Measurements from ENCODE around the gene SVOPL. TPM values are rescaled to one million over a fixed set of nuclear protein-coding genes. Genes with fewer than 3 reads are reported as not detected.
"Not testable (repeated sequence)": the region's sequence is repeated elsewhere in the genome, so short reads cannot be mapped to it uniquely, and the experiment has no call there.

The SVOPL gene
- total RNA-seq, 1 donor from 2014 or later = not detected

DNA sequence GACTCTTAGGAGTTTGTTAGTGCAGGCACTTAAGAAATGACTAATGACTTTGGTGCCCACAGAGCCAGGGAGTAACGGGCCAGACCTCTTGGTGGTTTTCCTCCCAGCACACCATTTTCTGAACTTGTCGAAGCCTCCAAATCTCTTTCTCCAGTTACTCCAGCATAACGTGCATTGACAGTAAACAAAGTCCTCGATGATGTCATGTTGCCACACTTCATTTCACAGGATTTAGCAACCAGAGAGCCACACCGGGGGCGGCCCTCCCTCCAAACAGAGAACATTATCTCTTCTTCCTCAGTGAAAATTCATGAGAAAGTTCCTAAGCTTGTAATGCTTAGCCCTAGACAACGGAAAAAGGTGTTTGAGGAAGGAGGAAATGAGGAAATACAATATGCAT, 4.0 kb upstream of the SVOPL start:
- Mint-ChIP-seq H3K27me3 (ENCODE audit: unreplicated experiment) (no peaks in the 10 kb centered on the region), H3K4me1 (ENCODE audit: unreplicated experiment) (no peaks in the 10 kb centered on the region), H3K36me3 (ENCODE audit: unreplicated experiment) (no peaks in the 10 kb centered on the region), H3K9me3 (ENCODE audit: unreplicated experiment) (no peaks in the 10 kb centered on the region), H3K27ac (ENCODE audit: unreplicated experiment) (no peak overlapping the region), H3K4me3 (ENCODE audit: unreplicated experiment) (no peak overlapping the region)
- DNase-seq (ENCODE audit: extremely low spot score, unreplicated experiment) = no peak
- TF ChIP-seq, protein P1, sequence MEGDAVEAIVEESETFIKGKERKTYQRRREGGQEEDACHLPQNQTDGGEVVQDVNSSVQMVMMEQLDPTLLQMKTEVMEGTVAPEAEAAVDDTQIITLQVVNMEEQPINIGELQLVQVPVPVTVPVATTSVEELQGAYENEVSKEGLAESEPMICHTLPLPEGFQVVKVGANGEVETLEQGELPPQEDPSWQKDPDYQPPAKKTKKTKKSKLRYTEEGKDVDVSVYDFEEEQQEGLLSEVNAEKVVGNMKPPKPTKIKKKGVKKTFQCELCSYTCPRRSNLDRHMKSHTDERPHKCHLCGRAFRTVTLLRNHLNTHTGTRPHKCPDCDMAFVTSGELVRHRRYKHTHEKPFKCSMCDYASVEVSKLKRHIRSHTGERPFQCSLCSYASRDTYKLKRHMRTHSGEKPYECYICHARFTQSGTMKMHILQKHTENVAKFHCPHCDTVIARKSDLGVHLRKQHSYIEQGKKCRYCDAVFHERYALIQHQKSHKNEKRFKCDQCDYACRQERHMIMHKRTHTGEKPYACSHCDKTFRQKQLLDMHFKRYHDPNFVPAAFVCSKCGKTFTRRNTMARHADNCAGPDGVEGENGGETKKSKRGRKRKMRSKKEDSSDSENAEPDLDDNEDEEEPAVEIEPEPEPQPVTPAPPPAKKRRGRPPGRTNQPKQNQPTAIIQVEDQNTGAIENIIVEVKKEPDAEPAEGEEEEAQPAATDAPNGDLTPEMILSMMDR (IDR thresholded peaks at IDR 0.05) = no peak

DNA sequence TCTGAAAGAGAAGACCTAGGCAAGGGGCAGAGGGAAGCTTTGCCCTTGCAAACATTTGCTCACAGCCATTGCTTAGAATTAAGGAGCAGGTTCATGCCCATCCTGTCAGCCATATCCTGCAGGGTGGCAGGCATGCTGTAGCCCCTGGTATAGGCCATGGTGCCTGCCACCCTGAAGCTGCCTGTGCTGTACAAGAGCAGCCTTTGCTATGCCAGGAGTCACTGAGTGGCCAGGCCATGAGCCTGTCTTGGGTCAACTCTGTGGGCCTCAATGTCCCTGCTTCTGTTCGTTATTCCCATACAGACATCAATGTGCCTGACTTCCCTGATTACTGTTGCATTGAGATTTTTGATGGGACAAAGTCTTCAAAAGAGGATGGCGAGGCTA, 368 bp upstream of the SVOPL start:
- Mint-ChIP-seq H3K27me3 (ENCODE audit: unreplicated experiment) (peaks cover 5% of the 10 kb centered on the region), H3K4me3 (ENCODE audit: unreplicated experiment) (no peak overlapping the region), H3K36me3 (ENCODE audit: unreplicated experiment) (no peaks in the 10 kb centered on the region), H3K4me1 (ENCODE audit: unreplicated experiment) (no peaks in the 10 kb centered on the region), H3K9me3 (ENCODE audit: unreplicated experiment) (no peaks in the 10 kb centered on the region), H3K27ac (ENCODE audit: unreplicated experiment) (no peak overlapping the region)
- no peak for DNase-seq (ENCODE audit: extremely low spot score, unreplicated experiment)
- TF ChIP-seq, protein P1 (IDR thresholded peaks at IDR 0.05) = no peak

DNA sequence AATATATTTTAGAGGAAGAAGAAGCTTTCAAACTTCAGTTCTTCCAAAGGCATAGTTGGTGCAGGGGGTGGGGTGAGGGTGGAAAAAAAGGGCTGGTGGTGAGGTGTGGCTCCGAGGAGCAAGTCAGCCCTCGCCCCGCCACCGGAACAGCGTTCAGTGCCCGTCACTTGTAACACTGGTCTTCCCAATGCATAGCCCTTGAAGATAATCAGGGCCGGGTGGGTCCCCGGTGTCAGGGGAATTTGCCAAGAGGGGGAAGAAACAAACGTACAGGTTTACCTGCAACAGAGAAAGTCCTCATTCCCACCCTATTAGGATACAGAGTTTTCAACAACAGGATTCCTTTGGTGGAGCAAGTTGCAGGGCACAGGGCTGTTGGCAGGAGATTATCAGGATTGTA, 1.5 kb downstream of the SVOPL start:
- Mint-ChIP-seq H3K4me3 (ENCODE audit: unreplicated experiment) (no peak overlapping the region), H3K27ac (ENCODE audit: unreplicated experiment) (no peak overlapping the region)

DNA sequence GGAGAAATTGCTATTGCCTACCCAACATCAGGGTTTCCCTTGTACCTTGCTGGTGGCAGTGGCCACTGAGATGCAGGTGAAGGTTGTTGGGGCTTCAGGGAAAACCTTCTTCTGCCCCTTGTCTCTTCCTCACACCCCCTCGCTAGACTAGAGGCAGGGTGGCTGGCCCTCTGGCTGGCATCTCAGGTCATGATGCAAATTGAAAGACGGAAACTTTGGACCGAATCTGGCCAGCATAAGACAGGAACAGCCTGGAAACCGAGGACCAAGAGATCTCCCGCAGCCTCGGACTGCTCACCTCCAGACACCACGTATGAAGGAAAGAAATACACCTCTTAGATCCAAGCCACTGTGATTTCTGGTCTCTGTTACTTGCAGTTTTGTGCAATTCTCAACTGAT, 2.9 kb downstream of the SVOPL start:
- no peaks in the 10 kb centered on the region for H3K9me3 Mint-ChIP-seq (ENCODE audit: unreplicated experiment)
- TF ChIP-seq, protein P1 (IDR thresholded peaks at IDR 0.05) = no peak
- no peaks in the 10 kb centered on the region for H3K36me3 Mint-ChIP-seq (ENCODE audit: unreplicated experiment)
- DNase-seq (ENCODE audit: extremely low spot score, unreplicated experiment) = no peak
- no peak overlapping the region for H3K27ac Mint-ChIP-seq (ENCODE audit: unreplicated experiment)
- no peak overlapping the region for H3K4me3 Mint-ChIP-seq (ENCODE audit: unreplicated experiment)
- peaks cover 6% of the 10 kb centered on the region for H3K27me3 Mint-ChIP-seq (ENCODE audit: unreplicated experiment)
- H3K4me1 Mint-ChIP-seq (ENCODE audit: unreplicated experiment) = no peaks in the 10 kb centered on the region

More for the DNA sequence above, 1.5 kb downstream of the SVOPL start:
- Mint-ChIP-seq H3K4me1 (ENCODE audit: unreplicated experiment) (no peaks in the 10 kb centered on the region), H3K9me3 (ENCODE audit: unreplicated experiment) (no peaks in the 10 kb centered on the region), H3K27me3 (ENCODE audit: unreplicated experiment) (peaks cover 5% of the 10 kb centered on the region), H3K36me3 (ENCODE audit: unreplicated experiment) (no peaks in the 10 kb centered on the region)
- TF ChIP-seq, protein P1 (IDR thresholded peaks at IDR 0.05) = no peak
- DNase-seq (ENCODE audit: extremely low spot score, unreplicated experiment) = no peak

DNA sequence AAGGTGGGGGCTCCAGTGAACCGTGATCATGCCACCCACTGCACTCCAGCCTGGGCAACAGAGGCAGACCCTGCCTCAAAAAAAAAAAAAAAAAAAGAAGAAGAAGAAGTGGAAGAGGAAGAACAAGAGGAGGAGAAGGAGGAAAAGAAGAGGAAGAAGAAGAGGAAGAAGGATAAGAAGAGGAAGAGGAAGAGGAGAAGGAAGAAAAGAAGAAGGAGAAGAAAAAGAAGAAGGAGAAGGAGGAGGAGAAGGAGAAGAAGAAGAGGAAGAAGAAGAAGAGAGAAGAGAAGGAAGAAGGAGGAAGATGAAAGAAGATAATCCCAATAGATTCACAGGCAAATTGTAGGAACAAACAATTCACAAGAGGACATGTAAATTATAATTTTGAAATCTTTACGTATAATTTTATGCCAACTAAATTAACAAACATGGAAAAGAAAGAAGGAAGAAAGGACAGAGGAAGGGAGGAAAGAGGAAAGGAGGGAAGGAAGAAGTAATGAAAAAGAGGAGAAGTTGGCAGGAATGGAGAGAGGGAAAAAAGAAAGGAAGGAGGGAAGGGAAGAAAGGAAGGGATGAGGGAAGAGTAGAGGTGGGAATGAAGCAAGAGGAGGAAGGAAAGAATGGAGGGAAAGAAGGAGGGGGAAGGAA, 3.5 kb downstream of the SVOPL start:
- Mint-ChIP-seq H3K4me3 (ENCODE audit: unreplicated experiment) (no peak overlapping the region), H3K9me3 (ENCODE audit: unreplicated experiment) (no peaks in the 10 kb centered on the region)

DNA sequence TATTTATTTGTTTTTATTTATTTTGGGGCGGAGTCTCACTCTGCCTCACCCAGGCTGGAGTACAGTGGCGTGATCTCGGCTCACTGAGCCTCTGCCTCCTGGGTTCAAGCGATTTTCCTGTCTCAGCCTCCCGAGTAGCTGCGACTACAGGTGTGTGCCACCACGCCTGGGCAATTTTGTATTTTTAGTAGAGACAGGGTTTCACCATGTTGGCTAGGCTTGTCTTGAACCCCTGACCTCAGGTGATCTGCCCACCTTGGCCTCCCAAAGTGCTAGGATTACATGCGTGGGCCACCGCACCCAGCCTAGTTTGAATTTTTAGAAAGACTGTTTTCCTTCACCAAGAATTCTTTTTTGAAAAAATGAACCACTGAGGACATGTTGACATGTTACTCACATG, 5.4 kb downstream of the SVOPL start:
- H3K27ac Mint-ChIP-seq (ENCODE audit: unreplicated experiment) = not testable (repeated sequence)

More for the DNA sequence above, 3.5 kb downstream of the SVOPL start:
- no peak for DNase-seq (ENCODE audit: extremely low spot score, unreplicated experiment)
- Mint-ChIP-seq H3K27me3 (ENCODE audit: unreplicated experiment) (peaks cover 10% of the 10 kb centered on the region), H3K36me3 (ENCODE audit: unreplicated experiment) (no peaks in the 10 kb centered on the region), H3K4me1 (ENCODE audit: unreplicated experiment) (no peaks in the 10 kb centered on the region), H3K27ac (ENCODE audit: unreplicated experiment) (no peak overlapping the region)
- TF ChIP-seq, protein P1 (IDR thresholded peaks at IDR 0.05) = no peak

More for the DNA sequence above, 5.4 kb downstream of the SVOPL start:
- not testable (repeated sequence) for H3K9me3 Mint-ChIP-seq (ENCODE audit: unreplicated experiment); H3K4me3 Mint-ChIP-seq (ENCODE audit: unreplicated experiment); DNase-seq (ENCODE audit: extremely low spot score, unreplicated experiment); H3K4me1 Mint-ChIP-seq (ENCODE audit: unreplicated experiment); H3K36me3 Mint-ChIP-seq (ENCODE audit: unreplicated experiment)
- peaks cover 14% of the 10 kb centered on the region for H3K27me3 Mint-ChIP-seq (ENCODE audit: unreplicated experiment)
